ENCODE results near the gene PADI3. TPM values are rescaled to one million over a fixed set of nuclear protein-coding genes. Genes with fewer than 3 reads are reported as not detected.

The PADI3 gene
- total and polyA plus RNA-seq, 9 of the 15 experiments (the other 6 are each of a cell fraction or from before 2014, with no cell fraction given): not detected

GRCh38 chr1:17251701-17252376, 2.9 kb downstream of the PADI3 start:
- intact Hi-C loops (cut with micrococcal nuclease): no loop called here
- no peak for FAIRE-seq
- no peak for ATAC-seq

More at GRCh38 chr1:17251701-17252376, 2.9 kb downstream of the PADI3 start:
- H3K9me3 ChIP-seq (replicated peaks; ENCODE audit: control insufficient read depth, insufficient read depth, low read depth, low read length): no peaks in the 10 kb centered on the region
- H3K79me2 ChIP-seq (ENCODE audit: control insufficient read depth, insufficient read depth, low read length): no peaks in the 10 kb centered on the region
- in situ Hi-C loops (cut with MboI): no loop called here
- ChIA-PET CTCF (ENCODE audit: low intra/inter-chr PET ratio) (no interaction called here), POLR2A (interaction anchor here (0.6 to 1.2 kb wide), 2 partner anchors 14 to 338 kb away, joined by 3 to 4 read pairs; no protein-coding TSS in a partner anchor)
- H4K20me1 ChIP-seq (replicated peaks; ENCODE audit: control insufficient read depth, insufficient read depth, low read length): no peaks in the 10 kb centered on the region; the same call in 1 of the 2 replicates
- no peak overlapping the region for H3K4me3 ChIP-seq
- H3K27me3 ChIP-seq (ENCODE audit: control insufficient read depth in 2 of 2, insufficient read depth in 2 of 2, low read length in 2 of 2): peaks cover 16 to 64% of the 10 kb centered on the region in 2 experiments
- WGBS (ENCODE audit: insufficient coverage, low coverage, missing lambda C conversion rate): 0% methylated on average over 3 of the region's 3 CpGs
- no peaks in the 10 kb centered on the region for H3K9me1 ChIP-seq (ENCODE audit: control insufficient read depth, insufficient read depth, low read length)
- no peak overlapping the region for H3K9ac ChIP-seq (ENCODE audit: insufficient read depth in 1 of 2, low read depth in 2 of 2, low read length in 2 of 2)
- H3K4me1 ChIP-seq (replicated peaks in 1 of 2; ENCODE audit: control insufficient read depth in 2 of 2, insufficient read depth in 2 of 2, low read length in 2 of 2): 0 out of 5 replicates have a peak, but pooled peaks cover 0 to 3% of the 10 kb centered on the region in 2 experiments
- no peak overlapping the region for H3K4me2 ChIP-seq (ENCODE audit: insufficient read depth, low read length)
- no TSS peak for BruUV-seq (replicated peaks)
- TF ChIP-seq ZFP30 (CRISPR knock-in tag; IDR thresholded peaks at IDR 0.05; ENCODE audit: borderline replicate concordance) (no peak), PBX2 (CRISPR knock-in tag; IDR thresholded peaks at IDR 0.05; ENCODE audit: low read depth) (no peak), PBX2 (tag; conservative IDR thresholded peaks at IDR 0.05; ENCODE audit: low read depth) (no peak), ZFP36 (IDR thresholded peaks at IDR 0.05; ENCODE audit: low read depth, low read length, partially characterized antibody) (peak; percentile 67)
- no peaks in the 10 kb centered on the region for H3K36me3 ChIP-seq (ENCODE audit: control insufficient read depth, insufficient read depth, low read length)
- no peak for DNase-seq (ENCODE audit: extremely low read depth in 1 of 4, low spot score in 3 of 4)
- H3K27ac ChIP-seq (ENCODE audit: extremely low read depth, low read depth, low read length): no peak overlapping the region
- H2AFZ ChIP-seq (ENCODE audit: low read depth, low read length): no peak overlapping the region
